Cardiac muscle cell (in vitro differentiated cells and primary cell): Measurements from ENCODE around the gene ZNF800. TPM values are rescaled to one million over a fixed set of nuclear protein-coding genes. Genes with fewer than 3 reads are reported as not detected.
"Not testable (repeated sequence)": the region's sequence is repeated elsewhere in the genome, so short reads cannot be mapped to it uniquely, and the experiment has no call there.

ENCODE experiments used
- DNase-seq, 2 donors: peaks; one replicate each; pipeline versions ENCODE4 v3.0.0 to v3.0.0-alpha.2; 2010 to 2017; ENCODE audit warnings: low read depth in 1 of 2, low spot score in 1 of 2
- H3K27ac ChIP-seq: fragments of 200-600 bp; sonication (generic); 2 replicates; pipeline ENCODE4 v1.5.1; 2016
- H3K27me3 ChIP-seq: fragments of 200-600 bp; sonication (generic); 2 replicates; pipeline ENCODE4 v1.6.0; 2016; ENCODE audit warnings: control low read depth
- H3K36me3 ChIP-seq: fragments of 200-600 bp; sonication (generic); 2 replicates; pipeline ENCODE4 v1.5.1; 2016; ENCODE audit warnings: control low read depth
- H3K4me1 ChIP-seq: fragments of 200-600 bp; sonication (generic); 2 replicates; pipeline ENCODE4 v1.8.1; 2017; ENCODE audit warnings: low read depth, mild to moderate bottlenecking, mixed run types
- H3K4me3 ChIP-seq: fragments of 200-600 bp; sonication (generic); 2 replicates; pipeline ENCODE4 v1.5.1; 2016; ENCODE audit warnings: mild to moderate bottlenecking
- H3K9me3 ChIP-seq: fragments of 200-600 bp; sonication (generic); 2 replicates; pipeline ENCODE4 v1.5.1; 2017; ENCODE audit warnings: low read depth, mild to moderate bottlenecking, control low read depth
- CTCF ChIP-seq: IDR thresholded peaks from 2 replicates; pipeline ENCODE4 v1.5.1; 2012; ENCODE audit warnings: low read depth, mild to moderate bottlenecking, low read length
- polyA plus RNA-seq: library from polyadenylated mRNA; unstranded; fragments of >200 nt; fragmentation: Nextera tagmentation; extraction: Ambion mirVana; gene quantifications from 2 replicates; pipeline ENCODE4 v1.2.1, GENCODE V29; 2016
- total RNA-seq: library from RNA; depleted of rRNA; stranded (reverse); fragments of >200 nt; gene quantifications from 2 replicates; pipeline ENCODE4 v1.2.3, GENCODE V29; 2016

The ZNF800 gene
- total and polyA plus RNA-seq, 2 experiments from 2014 or later, result 13.7 to 22.5 TPM

DNA sequence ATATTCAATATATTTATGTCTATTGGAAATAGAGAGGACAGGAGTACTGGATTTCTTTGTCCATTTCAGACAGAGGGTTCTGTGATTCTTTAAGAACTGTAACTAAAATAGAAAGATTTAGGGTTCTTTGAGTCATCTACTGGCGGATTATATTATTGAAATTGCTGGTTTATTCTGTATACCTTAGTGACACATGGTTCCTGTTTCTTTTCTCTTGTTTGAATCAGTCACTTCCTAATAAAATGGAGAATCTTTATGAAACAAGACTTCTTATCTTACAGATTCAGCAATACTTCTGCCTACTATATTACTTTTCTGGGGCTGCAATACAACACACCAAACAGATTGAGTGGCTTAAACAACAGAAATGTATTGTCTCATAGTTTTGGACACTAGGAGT lies 20.8 kb upstream of the ZNF800 start:
- Histone ChIP-seq H3K27ac (no peak overlapping the region), H3K36me3 (no peaks in the 10 kb centered on the region), H3K27me3 (peaks cover 31% of the 10 kb centered on the region), H3K4me3 (no peak overlapping the region), H3K9me3 (no peaks in the 10 kb centered on the region), H3K4me1 (no peaks in the 10 kb centered on the region)
- no peak for DNase-seq
- no peak for TF ChIP-seq CTCF

DNA sequence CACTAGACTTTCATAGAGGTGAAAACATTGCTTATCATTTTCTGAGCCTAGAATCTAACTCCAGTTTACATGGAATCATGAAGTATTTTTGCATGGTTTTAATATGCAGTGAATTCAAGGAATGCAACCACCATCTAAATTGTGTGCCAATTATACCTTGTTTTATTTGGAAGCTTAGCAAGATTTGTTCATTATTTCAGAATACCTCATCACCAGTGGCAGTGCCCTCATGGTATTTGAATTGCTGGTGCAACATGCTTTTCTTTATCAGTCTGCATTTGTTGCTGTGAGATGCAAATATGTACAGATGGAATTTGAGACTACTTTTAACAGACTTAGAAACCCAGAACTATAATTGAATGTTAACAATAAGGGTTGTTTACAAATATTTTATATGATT lies 18.7 kb upstream of the ZNF800 start:
- H3K4me3 ChIP-seq, result no peak overlapping the region
- H3K27me3 ChIP-seq, result peaks cover 45% of the 10 kb centered on the region
- no peaks in the 10 kb centered on the region for H3K4me1 ChIP-seq
- no peaks in the 10 kb centered on the region for H3K36me3 ChIP-seq
- no peak for TF ChIP-seq CTCF
- H3K27ac ChIP-seq, result no peak overlapping the region
- H3K9me3 ChIP-seq, result no peaks in the 10 kb centered on the region
- DNase-seq, result no peak

- peaks cover 58% of the 10 kb centered on the region for H3K27me3 ChIP-seq
- H3K4me3 ChIP-seq, result no peak overlapping the region
- peak; percentile 29 for TF ChIP-seq CTCF
- H3K9me3 ChIP-seq, result no peaks in the 10 kb centered on the region
- no peak overlapping the region for H3K27ac ChIP-seq
- H3K4me1 ChIP-seq, result no peaks in the 10 kb centered on the region
- H3K36me3 ChIP-seq, result no peaks in the 10 kb centered on the region
- DNase-seq, result peak; percentile 2 to 21
These were observed 17.1 kb upstream of the ZNF800 start for GRCh38 chr7:127409629-127410028.

DNA sequence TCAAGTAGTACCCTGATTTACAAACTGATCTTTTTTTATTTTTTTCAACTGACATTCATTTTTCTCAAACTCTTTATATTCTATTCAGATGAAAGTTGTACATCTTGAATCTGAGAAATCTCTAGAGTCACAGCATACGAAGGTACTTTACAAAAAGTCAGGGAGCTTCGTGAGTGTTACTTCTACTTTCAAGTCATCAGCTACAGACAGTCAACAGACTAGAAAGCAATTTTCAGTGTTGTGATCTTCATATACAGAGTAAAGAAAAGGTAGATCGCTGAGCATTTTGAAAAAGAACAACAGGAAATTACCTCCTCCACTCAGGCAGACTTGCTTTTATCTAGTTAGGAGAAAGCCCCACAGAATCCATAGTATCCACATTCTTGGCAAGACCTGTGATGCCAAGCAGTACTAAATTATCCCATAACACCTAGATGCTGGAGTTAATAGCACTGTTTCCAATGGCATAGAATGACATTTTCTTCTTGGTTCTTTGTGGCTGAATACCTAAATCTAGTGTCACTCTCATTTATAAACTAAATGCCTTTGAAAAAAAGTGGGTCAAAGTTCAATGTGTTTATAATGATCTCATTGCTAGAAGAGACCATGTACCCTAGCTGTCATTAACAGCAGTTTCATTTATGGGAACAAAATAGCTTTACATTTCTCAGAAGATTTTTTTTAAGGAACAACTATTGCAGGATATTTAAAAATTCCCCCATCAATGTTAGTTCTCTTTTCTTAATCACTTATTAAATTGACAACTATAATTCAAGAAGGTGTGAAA lies 12.0 kb upstream of the ZNF800 start:
- H3K36me3 ChIP-seq, result no peaks in the 10 kb centered on the region
- H3K9me3 ChIP-seq, result no peaks in the 10 kb centered on the region
- TF ChIP-seq CTCF, result no peak
- H3K4me3 ChIP-seq, result no peak overlapping the region
- peaks cover 62% of the 10 kb centered on the region for H3K27me3 ChIP-seq
- no peak for DNase-seq
- no peak overlapping the region for H3K27ac ChIP-seq
- H3K4me1 ChIP-seq, result no peaks in the 10 kb centered on the region

DNA sequence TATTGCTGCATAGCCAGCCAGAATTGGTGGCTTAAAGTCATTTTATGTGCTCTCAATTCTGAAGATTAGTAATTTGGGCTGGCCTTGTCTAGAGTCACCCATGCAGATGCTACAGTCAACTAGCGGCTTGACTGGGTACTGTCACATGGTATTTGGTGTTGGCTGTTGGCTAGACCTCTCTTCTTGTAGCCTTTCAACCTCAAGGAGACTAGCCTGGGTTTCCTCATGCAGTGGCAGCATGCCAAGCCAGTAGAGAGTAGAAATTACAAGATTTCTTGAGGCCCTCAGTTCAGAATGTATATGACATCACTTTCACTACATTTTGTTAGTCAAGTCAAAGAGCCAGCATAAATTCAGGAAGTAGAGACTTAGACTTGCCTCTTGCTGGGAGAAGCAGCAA lies 3.7 kb upstream of the ZNF800 start:
- DNase-seq, result peak in 1 of 2 donors; percentile 46

GRCh38 chr7:127395104-127395503 lies 2.6 kb upstream of the ZNF800 start:
- DNase-seq, H3K27ac ChIP-seq, H3K4me3 ChIP-seq, H3K9me3 ChIP-seq, H3K36me3 ChIP-seq, H3K4me1 ChIP-seq: not testable (repeated sequence)
- H3K27me3 ChIP-seq, result peaks cover 26% of the 10 kb centered on the region

More for the DNA sequence above, 3.7 kb upstream of the ZNF800 start:
- H3K27ac ChIP-seq, result no peak overlapping the region
- H3K36me3 ChIP-seq, result no peaks in the 10 kb centered on the region
- H3K9me3 ChIP-seq, result no peaks in the 10 kb centered on the region
- no peak for TF ChIP-seq CTCF
- peaks cover 3% of the 10 kb centered on the region for H3K4me1 ChIP-seq
- H3K27me3 ChIP-seq, result peaks cover 33% of the 10 kb centered on the region
- H3K4me3 ChIP-seq, result no peak overlapping the region
